GM19438 (cell line): ENCODE results near the gene CES4A.
"Not testable (repeated sequence)": the region's sequence is repeated elsewhere in the genome, so short reads cannot be mapped to it uniquely, and the experiment has no call there.

Experiments used
- ATAC-seq: cut with Tn5 transposase; IDR thresholded peaks from one replicate; pipeline ENCODE4 v1.9.1; 2021; ENCODE audit warnings: low read depth; ENCODE audit not compliant: unreplicated experiment

CES4A gene

DNA sequence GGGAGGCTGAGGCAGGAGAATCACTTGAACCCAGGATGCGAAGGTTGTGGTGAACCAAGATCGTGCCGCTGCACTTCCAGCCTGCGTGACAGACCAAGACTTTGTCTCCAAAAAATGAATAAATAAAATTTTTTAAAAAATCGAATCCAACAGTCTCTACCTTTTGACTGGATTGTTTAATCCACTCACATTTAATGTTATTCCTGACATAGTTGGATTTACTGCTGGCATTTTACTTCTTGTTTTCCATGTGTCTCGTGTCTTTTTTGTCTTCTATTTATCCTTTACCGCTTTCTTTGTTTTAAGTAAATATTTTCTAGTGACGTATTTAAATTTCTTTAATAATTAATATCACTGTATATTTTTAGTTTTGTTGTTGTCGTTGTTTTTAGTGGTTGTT lies 5.4 kb upstream of the CES4A start:
- no peak for ATAC-seq

DNA sequence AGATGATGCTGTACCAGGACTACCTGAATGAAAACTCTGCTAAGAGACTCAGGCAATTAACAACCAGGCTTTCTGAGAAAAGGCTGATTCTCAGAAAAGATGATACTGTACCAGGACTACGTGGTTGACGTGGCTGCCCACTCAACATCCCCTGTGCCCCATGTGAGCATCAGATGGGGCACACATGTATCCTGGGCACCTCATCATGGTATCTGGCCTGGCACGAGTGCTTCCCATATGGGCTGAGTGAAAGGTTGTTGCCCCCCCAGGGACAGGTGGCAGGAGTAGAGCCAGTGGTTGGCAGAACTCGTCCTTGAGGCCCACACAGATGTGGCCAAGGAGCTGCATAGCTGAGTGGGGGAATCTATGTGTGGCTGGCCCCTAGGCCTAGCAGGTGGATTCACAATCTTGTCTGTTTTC lies 3.5 kb upstream of the CES4A start:
- no peak for ATAC-seq

- no peak for ATAC-seq
Measured at GRCh38 chr16:66986559-66986958, 1.8 kb upstream of the CES4A start.

GRCh38 chr16:66991545-66992077 lies 3.2 kb downstream of the CES4A start:
- ATAC-seq: no peak

- not testable (repeated sequence) for ATAC-seq
Measured at GRCh38 chr16:66993558-66993957, 5.2 kb downstream of the CES4A start.

DNA sequence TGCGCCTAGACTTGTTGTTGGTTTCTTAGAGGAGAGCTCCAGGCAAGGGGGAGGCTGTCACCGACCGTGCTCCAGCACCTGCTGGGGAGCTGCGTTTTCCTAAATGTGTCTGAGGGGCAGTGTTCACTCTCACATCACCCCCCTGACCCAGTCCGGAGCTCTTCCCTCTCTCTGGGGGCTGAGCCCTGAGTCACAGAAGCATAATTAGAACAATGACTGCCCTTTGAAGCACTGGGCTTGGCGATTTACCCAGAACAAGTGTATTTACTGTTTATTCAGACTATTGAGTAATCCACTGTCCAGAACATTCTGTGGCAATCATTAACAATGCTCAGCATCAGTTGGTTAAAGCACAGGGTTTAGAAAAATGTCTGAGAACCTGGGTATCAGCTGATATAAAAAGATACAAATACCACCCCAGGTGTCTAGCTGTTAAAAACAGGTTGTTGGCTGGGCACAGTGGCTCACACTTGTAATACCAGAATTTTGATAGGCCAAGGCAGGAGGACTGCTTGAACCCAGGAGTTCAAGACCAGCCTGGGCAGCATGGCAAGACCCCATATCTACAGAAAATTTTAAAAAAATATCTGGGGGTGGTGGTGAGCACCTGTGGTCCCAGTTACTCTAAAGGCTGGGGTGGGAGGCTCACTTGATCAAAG lies 8.1 kb downstream of the CES4A start:
- no peak for ATAC-seq

GRCh38 chr16:66996983-66997358 lies 8.6 kb downstream of the CES4A start:
- ATAC-seq: no peak

DNA sequence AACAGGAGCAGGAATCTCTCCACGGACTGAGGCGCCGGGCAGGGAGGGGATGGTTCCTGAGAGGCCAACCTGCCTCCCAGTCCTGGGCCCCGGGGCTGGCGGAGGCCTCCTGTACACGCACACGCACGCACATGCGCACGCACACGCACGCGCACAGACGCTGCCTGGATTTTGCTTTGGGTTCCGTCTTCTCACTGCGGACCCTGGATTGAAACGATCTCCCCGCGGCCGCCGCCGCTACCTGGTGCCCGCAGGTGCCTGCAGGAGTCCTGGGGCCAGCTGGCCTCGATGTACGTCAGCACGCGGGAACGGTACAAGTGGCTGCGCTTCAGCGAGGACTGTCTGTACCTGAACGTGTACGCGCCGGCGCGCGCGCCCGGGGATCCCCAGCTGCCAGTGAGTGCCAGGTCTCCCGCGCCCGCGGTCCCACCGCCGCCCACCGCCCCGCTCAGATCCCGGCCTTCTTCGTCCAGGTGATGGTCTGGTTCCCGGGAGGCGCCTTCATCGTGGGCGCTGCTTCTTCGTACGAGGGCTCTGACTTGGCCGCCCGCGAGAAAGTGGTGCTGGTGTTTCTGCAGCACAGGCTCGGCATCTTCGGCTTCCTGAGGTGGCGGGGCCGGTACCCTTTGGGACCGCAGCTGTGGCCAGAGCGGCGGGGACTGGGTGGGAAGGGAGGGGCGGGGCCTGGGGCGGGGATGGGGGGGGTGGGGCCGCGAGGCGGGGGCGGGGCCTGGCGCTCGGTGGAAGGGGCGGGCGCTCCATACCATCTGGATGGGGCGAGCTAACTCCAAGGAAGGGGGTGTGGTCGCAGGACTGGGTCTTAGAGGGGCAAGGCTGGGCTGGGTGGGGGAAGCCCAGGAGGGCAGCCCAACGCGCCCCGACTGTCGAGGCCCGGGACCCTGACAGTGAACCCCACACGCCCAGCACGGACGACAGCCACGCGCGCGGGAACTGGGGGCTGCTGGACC lies 12.3 kb downstream of the CES4A start:
- ATAC-seq: no peak

- no peak for ATAC-seq
Measured at GRCh38 chr16:67001726-67002125, 13.3 kb downstream of the CES4A start.

DNA sequence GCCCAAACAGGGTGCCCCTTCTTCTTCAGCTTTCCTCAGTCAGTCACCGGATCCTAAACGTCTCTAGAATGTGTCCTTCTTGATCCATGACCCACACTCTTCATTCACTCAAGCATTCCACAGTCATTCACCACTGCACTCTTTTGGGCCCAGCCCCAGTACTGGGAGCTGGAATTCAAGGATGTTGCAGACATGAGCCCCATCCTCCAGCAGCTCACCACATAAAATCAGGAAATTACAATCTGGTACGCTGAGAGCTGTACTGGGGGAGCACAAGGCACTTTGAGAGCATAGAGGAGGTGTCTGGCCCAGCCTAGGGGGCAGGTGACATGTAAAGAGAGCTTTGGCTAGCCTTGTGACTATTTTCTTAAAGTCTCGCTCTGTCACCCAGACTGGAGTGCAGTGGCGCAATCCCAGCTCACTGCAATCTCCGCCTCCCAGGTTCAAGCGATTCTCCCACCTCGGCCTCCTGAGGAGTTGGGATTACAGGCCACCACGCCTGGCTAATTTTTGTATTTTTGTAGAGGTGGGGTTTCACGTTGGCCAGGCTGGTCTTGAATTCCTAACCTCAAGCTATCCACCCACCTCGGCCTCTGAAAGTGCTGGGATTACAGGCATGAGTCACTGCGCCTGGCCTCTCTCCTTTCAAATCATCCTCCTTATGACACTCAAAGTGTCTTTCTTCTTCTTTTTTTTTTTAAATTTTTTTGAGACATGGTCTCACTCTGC lies 18.7 kb downstream of the CES4A start:
- ATAC-seq: no peak

DNA sequence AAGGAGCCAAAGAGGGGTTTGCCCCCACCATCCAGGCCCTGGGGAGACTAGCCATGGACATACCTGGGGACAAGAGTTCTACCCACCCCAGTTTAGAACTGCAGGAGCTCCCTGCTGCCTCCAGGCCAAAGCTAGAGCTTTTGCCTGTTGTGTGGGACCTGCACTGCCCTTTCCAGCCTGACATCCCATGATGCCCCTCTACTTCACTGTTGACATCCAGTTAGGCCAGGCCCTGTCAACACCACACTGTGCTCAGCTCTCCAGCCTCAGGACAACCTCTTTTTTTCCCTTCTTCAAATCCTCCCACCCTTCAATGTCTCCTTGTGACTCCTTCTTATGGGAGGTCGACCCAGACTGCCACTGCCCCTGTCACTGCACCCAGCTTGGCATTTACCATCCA lies 20.8 kb downstream of the CES4A start:
- ATAC-seq: no peak

GRCh38 chr16:67011274-67011673 lies 22.9 kb downstream of the CES4A start:
- no peak for ATAC-seq

GRCh38 chr16:67013233-67013822 lies 24.9 kb downstream of the CES4A start:
- ATAC-seq: no peak

DNA sequence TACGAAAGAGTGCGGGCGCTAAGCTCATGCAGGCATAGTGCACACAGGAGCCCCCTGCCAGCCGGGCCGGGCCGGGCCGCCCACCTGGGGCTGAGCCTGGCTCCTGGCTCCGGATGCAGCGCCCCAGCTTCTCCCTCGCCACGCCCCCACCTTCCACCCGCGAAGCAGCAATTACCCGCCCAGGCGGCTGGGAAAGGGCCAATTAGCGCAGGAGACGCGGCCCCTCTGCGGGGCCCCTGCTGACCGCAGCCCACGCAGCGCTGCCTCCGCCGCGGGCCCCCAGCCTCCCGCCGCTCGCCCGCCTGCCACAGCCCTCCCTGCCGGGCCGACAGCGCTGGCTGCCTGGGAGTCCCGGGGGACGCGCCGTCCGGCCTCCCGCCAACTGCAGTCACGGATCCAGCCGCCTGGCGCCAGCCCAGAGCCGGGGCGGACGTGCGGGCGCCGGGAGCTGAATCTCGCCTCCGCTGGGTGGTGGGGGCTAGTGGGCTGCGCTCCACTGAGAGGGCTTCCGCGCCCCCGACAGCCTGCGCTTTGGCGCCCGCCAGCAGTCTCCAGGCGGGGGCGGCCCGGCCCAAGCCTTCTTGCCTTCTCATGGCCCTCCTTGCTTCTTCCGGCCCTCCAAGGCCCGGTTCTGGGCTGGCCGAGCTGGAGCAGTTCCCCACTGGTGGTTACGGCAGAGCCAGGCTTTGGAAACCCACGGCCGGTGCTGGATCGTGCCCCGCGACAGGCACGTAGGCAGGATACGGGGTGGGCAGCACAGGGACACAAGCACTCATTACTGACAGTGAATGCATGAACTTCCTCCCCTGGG lies 25.6 kb downstream of the CES4A start:
- ATAC-seq: no peak

DNA sequence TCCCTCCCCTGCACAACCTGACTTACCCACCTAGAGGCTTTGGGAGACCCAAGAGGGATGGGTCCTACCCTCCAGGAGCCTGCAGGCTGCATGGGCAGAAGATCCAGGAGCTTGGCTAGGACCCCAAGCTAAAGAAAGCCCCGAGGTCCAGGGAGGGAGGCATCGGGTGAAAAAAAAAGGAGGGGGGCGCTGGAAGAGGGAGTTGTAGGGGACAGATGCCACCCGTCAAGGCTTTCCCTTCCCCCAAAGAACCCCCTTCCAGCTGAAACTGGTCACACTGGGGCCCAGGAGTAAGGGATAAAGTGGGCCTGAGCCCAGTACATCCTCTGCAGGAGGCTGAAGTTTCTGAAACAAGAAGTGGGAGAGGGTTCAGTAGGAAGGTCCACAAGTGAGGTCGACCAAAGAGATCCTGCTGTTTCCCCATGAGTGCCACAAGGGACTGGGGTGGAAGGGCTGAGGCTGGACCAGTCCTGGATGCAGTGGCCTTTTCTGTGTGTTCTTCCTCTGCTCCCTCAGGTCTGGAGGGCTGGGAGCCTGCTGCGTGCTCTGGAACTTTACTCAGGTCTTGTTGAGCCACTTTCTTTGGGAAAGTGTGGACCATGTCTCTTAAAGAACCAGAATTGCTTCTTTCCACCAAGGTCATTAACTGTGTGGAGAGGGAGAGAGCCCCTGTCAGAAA lies 26.4 kb downstream of the CES4A start:
- ATAC-seq: no peak

- no peak for ATAC-seq
Measured at GRCh38 chr16:67015313-67015731, 26.9 kb downstream of the CES4A start.

DNA sequence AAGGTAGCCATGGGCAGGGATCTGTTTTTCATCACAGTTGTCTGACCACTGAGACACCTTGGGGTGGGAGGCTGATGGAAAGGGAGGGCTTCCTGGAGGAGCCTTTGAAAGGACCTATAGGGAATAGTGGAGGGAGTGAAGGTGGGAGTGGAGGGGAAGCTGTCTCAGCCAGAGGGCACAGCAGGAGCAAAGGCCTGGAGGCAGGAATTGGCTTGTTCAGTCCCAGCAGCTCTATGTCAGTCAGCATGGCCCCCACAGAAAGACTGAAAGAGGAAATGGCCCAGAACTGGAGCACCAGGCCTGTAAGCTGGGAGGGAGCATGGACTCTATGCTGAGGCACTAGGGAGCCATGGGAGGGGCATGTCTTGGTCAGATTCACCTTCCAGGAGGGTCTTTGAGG lies 27.8 kb downstream of the CES4A start:
- no peak for ATAC-seq

- no peak for ATAC-seq
Measured at GRCh38 chr16:67016681-67017420, 28.5 kb downstream of the CES4A start.

- ATAC-seq: no peak
Measured at GRCh38 chr16:67017421-67017750, 29.0 kb downstream of the CES4A start.
